Erythroblast (primary cell): Measurements from ENCODE around the gene ACAN.

Source experiments
- GATA1 ChIP-seq: IDR thresholded peaks from 2 replicates; pipeline ENCODE4 v1.6.1; 2011; ENCODE audit warnings: low read depth, mild to moderate bottlenecking, control low read depth, low read length, moderate library complexity
- POLR2A ChIP-seq: IDR thresholded peaks from 2 replicates; pipeline ENCODE4 v1.6.1; 2011; ENCODE audit warnings: mild to moderate bottlenecking, low read length

DNA sequence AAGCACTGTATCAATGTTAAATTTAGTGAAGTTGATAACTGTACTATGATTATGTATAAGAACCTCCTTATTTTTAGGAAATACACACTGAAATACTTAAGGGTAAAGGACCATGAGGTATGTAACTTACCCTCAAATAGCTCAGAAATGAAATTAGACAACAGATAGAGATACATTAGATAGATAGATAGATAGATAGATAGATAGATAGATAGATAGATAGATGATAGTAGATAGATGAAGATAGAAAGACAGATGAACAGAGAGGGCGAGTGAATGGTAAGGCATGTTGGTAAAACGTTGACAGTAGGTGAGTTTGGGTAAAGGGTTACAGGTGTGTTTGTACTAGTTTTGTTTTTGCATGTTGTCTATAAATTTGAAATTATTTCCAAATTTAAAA, 38.0 kb upstream of the ACAN start:
- no peak for TF ChIP-seq POLR2A
- TF ChIP-seq GATA1: no peak
